ENCODE measurements around the gene THRB. TPM values are rescaled to one million over a fixed set of nuclear protein-coding genes. Genes with fewer than 3 reads are reported as not detected.

THRB gene
- total RNA-seq, 2 donors from 2014 or later, result 1.2 TPM; not detected in 1

DNA sequence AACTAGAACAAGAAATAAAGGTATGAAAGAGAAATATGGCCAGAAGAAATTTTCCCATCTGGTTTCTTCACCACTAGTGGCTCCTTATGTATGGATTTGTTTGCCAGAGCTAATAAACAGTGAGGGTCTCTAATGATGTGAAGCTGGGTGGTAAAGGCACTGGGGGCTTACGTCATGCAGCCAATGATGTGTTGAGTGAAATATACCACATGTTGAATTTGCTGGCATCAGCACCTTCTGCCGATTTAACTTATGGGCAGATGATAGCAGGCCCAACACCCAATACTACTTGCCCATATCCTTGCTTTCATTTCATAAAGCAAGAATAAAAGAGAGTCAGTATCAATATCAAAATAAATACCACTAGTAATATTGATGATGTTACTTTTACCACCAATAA is 133.0 kb downstream of the THRB start:
- no peak for ATAC-seq

DNA sequence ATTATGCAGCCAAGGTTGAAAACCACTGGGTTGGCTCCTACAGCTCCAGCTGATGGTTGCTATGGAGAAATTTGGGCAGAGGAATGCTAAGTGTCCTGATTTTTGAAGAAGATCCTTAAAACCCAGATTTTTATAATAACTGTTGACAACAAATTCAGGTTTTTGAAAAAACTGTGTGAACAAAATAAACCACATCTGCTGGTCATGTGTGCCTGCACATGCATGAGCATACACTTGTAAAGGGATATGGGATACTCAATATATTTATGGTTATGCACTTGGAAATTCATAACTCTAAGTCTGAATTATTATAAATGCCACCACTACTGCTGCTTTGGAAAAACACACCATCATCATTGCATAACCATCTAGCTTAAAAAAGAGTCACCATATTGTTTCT is 133.7 kb downstream of the THRB start:
- no peak overlapping the region for H3K27ac Mint-ChIP-seq
- no peaks in the 10 kb centered on the region for H3K27me3 Mint-ChIP-seq
- no peak for DNase-seq
- no peaks in the 10 kb centered on the region for H3K9me3 ChIP-seq (ENCODE audit: control insufficient read depth, low read length, poor library complexity, severe bottlenecking)
- H3K4me3 Mint-ChIP-seq, result no peak overlapping the region
- H3K4me1 Mint-ChIP-seq, result no peaks in the 10 kb centered on the region
- H3K36me3 Mint-ChIP-seq (ENCODE audit: low read depth), result no peaks in the 10 kb centered on the region
- ATAC-seq, result no peak

More for the DNA sequence above, 133.0 kb downstream of the THRB start:
- no peak for DNase-seq
- no peaks in the 10 kb centered on the region for H3K36me3 Mint-ChIP-seq (ENCODE audit: low read depth)
- H3K4me1 Mint-ChIP-seq, result no peaks in the 10 kb centered on the region
- no peaks in the 10 kb centered on the region for H3K9me3 ChIP-seq (ENCODE audit: control insufficient read depth, low read length, poor library complexity, severe bottlenecking)
- no peaks in the 10 kb centered on the region for H3K27me3 Mint-ChIP-seq
- no peak overlapping the region for H3K27ac Mint-ChIP-seq
- no peak overlapping the region for H3K4me3 Mint-ChIP-seq

DNA sequence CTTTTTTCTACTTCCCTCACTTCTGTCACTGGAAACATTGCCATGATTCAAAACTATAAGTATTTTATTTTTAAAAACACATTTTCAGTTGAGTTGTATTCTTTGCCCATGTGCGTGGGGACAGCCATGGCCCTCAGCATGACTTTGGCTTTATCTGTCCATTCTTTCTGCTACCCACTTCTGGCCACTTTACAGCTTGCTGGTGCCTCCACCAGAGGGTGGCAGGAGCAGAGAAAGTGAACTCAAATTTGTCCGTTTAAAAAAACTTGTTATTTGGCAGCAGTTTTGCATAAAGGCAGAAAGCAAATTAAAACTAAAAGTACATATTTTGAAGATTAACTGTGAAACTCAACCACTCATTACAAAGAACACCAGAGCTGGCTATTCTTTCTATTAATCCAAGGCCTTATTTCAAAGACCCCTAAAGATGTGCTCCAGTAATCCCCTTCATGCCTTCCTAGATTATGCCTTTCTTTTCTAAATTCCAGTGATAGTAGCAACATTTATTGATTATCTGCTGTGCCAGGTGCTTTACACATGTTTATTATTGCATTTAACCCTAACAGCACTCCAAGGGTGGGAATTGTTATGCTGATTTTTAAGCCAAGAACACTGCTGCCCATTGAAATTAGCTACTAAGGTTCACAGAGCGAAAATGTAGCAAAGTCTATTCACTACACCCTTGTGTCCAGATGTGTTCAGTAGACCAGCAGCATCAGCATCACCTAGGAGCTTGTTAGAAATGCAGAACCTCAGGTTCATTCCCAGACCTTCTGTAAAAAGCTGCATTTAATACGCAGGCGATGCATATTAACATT is 134.8 kb downstream of the THRB start:
- no peak overlapping the region for H3K4me3 Mint-ChIP-seq
- no peaks in the 10 kb centered on the region for H3K9me3 ChIP-seq (ENCODE audit: control insufficient read depth, low read length, poor library complexity, severe bottlenecking)
- DNase-seq (no peak), ATAC-seq (no peak)
- H3K27me3 Mint-ChIP-seq, result no peaks in the 10 kb centered on the region
- no peak overlapping the region for H3K27ac Mint-ChIP-seq
- H3K4me1 Mint-ChIP-seq, result no peaks in the 10 kb centered on the region
- no peaks in the 10 kb centered on the region for H3K36me3 Mint-ChIP-seq (ENCODE audit: low read depth)

DNA sequence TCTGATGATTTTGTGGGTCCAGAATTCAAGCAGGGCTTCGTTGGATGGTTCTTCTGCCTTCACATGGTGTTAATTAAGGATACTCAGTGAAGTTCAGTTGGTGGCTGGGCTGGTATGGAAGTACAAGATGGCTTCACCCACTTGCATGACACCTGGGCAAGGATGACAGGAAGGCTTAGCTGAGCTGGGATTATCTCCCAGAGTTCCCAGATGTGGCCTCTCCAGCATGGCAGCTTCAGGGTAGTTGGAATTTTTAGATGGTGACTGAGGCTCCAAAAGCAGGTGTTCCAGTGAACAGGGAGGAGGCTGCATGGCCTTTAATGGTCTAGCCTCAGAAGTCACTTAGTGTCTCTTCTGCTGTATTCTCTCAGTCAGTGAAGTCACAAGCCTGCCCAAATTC is 135.5 kb downstream of the THRB start:
- DNase-seq, result no peak
- no peak overlapping the region for H3K4me3 Mint-ChIP-seq

DNA sequence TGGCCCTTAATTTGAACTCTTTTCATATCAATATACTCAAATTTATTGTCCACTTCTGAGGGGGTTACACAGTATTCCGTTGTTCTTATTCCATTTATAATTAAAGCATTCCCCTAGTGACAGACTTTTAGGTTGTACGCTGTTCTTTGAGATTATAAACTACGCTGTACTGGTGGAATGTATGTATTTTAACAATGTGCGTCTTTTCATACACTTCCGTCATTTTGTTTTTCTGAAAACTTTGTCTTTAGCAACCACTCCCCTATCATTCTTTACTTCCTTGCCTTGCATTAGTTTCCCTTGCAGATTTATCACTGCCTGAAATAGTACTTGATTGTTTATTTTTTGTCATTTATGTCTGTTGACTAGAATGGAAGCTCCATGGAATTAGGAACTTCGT is 137.0 kb downstream of the THRB start:
- ATAC-seq, result no peak
- no peak overlapping the region for H3K4me3 Mint-ChIP-seq
- no peaks in the 10 kb centered on the region for H3K36me3 Mint-ChIP-seq (ENCODE audit: low read depth)
- H3K27ac Mint-ChIP-seq, result no peak overlapping the region
- no peak for DNase-seq
- no peaks in the 10 kb centered on the region for H3K4me1 Mint-ChIP-seq
- H3K9me3 ChIP-seq (ENCODE audit: control insufficient read depth, low read length, poor library complexity, severe bottlenecking), result no peaks in the 10 kb centered on the region
- no peaks in the 10 kb centered on the region for H3K27me3 Mint-ChIP-seq

More for the DNA sequence above, 135.5 kb downstream of the THRB start:
- no peak overlapping the region for H3K27ac Mint-ChIP-seq
- no peaks in the 10 kb centered on the region for H3K36me3 Mint-ChIP-seq (ENCODE audit: low read depth)
- no peaks in the 10 kb centered on the region for H3K9me3 ChIP-seq (ENCODE audit: control insufficient read depth, low read length, poor library complexity, severe bottlenecking)
- ATAC-seq, result no peak
- no peaks in the 10 kb centered on the region for H3K27me3 Mint-ChIP-seq
- no peaks in the 10 kb centered on the region for H3K4me1 Mint-ChIP-seq

DNA sequence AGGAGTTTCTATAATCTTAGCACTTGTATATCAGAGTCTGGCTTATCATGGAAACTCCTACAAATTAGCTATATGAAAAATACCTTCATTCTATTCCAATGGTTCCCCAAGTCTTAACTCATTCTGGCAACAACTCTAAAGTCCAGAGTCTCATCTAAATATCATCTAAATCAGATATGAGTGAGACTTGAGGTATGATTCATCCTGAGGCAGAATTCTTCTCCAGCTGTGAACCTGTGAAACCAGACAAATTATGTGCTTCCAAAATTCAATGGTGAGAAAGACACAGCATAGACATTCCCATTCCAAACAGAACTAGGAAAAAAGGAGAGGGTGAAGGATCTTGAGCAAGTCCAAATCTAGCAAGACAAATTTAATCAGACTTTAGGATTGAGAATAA is 138.8 kb downstream of the THRB start:
- H3K27ac Mint-ChIP-seq, result no peak overlapping the region
- H3K27me3 Mint-ChIP-seq, result no peaks in the 10 kb centered on the region
- DNase-seq, result no peak
- H3K36me3 Mint-ChIP-seq (ENCODE audit: low read depth), result no peaks in the 10 kb centered on the region
- no peak for ATAC-seq
- H3K9me3 ChIP-seq (ENCODE audit: control insufficient read depth, low read length, poor library complexity, severe bottlenecking), result no peaks in the 10 kb centered on the region
- no peaks in the 10 kb centered on the region for H3K4me1 Mint-ChIP-seq
- H3K4me3 Mint-ChIP-seq, result no peak overlapping the region

DNA sequence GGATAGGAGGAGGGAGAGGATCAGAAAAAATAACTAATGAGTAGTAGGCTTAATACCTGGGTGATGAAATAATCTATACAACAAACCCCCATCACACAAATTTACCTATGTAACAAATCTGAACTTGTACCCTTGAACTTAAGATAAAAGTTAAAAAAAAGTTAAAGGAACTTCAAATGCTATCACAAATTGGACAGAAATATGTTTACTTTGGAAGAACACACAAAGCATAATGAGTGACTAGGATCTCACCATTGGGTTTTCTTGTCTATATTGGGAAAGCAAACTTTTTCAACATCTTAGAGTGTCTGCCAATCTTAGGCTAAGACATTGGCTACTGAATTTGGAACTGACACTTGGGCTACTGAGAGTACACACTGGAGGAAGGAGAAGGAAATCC is 140.4 kb downstream of the THRB start:
- no peaks in the 10 kb centered on the region for H3K27me3 Mint-ChIP-seq
- ATAC-seq, result no peak
- H3K36me3 Mint-ChIP-seq (ENCODE audit: low read depth), result no peaks in the 10 kb centered on the region
- no peaks in the 10 kb centered on the region for H3K4me1 Mint-ChIP-seq
- DNase-seq, result no peak
- H3K4me3 Mint-ChIP-seq, result no peak overlapping the region
- H3K27ac Mint-ChIP-seq, result no peak overlapping the region
- H3K9me3 ChIP-seq (ENCODE audit: control insufficient read depth, low read length, poor library complexity, severe bottlenecking), result no peaks in the 10 kb centered on the region

DNA sequence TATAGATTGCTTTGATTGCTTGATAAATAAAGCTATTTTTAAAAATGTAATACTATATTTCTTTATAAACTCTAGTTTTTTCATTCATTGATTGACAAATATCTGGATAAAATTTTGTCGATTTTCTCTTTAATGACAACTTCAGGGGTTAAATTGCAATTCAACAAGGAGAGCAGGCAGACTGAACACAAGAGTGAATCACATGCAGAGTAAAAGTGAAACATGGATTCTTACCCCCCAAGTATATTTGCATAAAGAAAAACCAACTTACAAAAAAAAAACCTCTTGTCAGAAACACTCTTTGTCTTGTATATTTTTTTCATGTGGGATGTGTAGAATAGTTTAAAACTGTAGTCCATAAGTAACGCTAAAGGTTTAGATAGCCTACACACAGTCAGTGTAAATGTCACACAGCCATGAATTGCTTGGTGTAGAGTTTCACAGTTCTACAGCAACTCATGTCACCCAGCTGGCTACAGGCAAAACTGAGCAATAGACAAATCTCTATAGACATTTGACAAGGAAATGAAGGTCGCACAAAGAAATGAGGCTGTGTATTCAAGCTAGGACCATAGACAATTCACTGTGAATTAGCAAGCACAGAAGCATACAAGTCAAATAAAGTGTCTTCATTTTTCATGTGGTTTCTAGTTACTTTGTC is 141.6 kb downstream of the THRB start:
- ATAC-seq (no peak), DNase-seq (no peak)
- Mint-ChIP-seq H3K27ac (no peak overlapping the region), H3K4me1 (no peaks in the 10 kb centered on the region), H3K36me3 (ENCODE audit: low read depth) (no peaks in the 10 kb centered on the region), H3K4me3 (no peak overlapping the region), H3K27me3 (no peaks in the 10 kb centered on the region)
- no peaks in the 10 kb centered on the region for H3K9me3 ChIP-seq (ENCODE audit: control insufficient read depth, low read length, poor library complexity, severe bottlenecking)

DNA sequence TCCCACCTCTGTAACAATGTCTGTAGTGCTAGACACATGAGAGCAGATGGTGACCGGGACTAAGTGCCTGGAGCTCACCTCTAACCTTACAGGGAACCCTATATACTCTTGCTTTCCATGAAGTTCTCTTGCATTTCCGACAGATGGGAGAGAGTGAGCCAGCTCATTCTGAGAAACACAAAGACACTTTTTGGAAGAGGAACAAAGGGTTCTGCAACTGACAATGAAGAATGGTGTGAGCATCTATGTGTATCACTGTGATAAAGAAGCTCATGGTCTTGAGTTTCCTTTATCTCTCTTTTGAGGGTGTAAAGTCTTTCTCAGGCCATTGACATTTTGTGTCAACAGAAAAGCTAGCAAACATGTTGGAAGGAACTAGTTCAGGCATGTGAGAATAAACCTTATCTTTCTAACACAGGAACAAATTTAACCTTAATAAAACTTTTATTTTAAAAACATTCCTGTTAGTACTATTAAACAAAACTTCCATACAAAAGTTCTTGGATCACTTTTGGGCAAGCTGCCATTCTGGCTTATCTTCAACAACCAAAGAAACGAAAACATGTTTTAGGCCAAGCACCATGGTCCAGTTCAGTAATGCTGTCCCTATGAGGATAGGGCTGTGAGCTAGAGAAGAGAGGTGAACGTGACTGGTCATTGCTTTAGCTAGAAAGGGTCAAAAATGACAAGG is 142.7 kb downstream of the THRB start:
- no peak for DNase-seq
- no peaks in the 10 kb centered on the region for H3K9me3 ChIP-seq (ENCODE audit: control insufficient read depth, low read length, poor library complexity, severe bottlenecking)
- H3K4me1 Mint-ChIP-seq, result no peaks in the 10 kb centered on the region
- H3K27me3 Mint-ChIP-seq, result no peaks in the 10 kb centered on the region
- no peaks in the 10 kb centered on the region for H3K36me3 Mint-ChIP-seq (ENCODE audit: low read depth)
- H3K27ac Mint-ChIP-seq, result no peak overlapping the region
- ATAC-seq, result no peak
- H3K4me3 Mint-ChIP-seq, result no peak overlapping the region

DNA sequence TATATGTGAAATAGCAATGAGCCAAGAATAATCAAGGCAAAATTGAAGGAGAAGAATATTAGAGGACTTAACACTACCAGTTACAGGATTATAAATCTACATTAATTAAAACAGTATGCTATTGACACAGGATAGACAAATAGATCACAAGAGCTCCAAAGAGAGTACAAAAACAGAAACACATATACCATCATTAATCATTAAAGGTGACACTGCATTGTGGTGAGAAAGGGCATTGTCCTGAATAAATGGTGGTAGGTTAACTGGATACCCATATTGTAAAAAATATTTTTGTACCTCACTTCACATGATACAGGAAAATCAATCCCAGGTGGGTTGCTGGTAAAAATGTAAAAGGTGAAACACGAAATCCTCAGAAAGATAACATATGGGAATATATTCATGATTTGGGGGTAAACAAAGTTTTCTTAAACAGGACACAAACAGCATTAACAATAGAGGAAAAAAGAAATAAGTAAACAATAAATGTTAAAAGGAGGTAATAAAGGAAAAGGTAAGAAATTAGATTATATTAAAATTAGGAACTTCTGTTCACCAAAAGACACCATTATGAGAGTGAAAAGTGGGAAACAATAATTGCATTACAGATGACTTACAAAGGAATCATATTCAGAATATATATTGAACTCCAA is 145.2 kb downstream of the THRB start:
- H3K27me3 Mint-ChIP-seq, result peaks cover 5% of the 10 kb centered on the region
- no peaks in the 10 kb centered on the region for H3K4me1 Mint-ChIP-seq
- no peaks in the 10 kb centered on the region for H3K9me3 ChIP-seq (ENCODE audit: control insufficient read depth, low read length, poor library complexity, severe bottlenecking)
- ATAC-seq (no peak), DNase-seq (no peak)
- H3K36me3 Mint-ChIP-seq (ENCODE audit: low read depth), result no peaks in the 10 kb centered on the region
- no peak overlapping the region for H3K4me3 Mint-ChIP-seq
- H3K27ac Mint-ChIP-seq, result no peak overlapping the region

DNA sequence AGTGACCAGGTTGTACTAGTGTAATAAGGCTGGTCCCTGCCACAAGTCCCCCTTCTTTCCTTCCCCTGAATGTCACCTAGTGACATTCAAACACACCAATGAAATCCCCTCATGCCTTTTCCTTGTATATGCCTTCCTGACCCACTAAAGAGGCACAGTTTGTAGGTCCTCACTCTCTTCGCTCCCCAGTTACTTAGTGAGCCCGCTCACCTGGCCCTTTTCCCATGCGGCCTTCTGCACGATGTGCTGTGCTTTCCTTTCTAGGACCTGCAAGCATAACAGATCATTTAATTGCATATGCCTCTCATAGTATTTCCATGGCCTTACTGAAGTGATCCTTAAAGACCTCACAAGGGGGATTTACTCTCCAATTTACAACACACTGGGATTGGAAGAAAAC is 146.3 kb downstream of the THRB start:
- Mint-ChIP-seq H3K4me3 (no peak overlapping the region), H3K4me1 (no peaks in the 10 kb centered on the region), H3K27ac (no peak overlapping the region), H3K36me3 (ENCODE audit: low read depth) (no peaks in the 10 kb centered on the region), H3K27me3 (peaks cover 5% of the 10 kb centered on the region)
- H3K9me3 ChIP-seq (ENCODE audit: control insufficient read depth, low read length, poor library complexity, severe bottlenecking), result no peaks in the 10 kb centered on the region
- DNase-seq, result no peak
- ATAC-seq, result no peak

DNA sequence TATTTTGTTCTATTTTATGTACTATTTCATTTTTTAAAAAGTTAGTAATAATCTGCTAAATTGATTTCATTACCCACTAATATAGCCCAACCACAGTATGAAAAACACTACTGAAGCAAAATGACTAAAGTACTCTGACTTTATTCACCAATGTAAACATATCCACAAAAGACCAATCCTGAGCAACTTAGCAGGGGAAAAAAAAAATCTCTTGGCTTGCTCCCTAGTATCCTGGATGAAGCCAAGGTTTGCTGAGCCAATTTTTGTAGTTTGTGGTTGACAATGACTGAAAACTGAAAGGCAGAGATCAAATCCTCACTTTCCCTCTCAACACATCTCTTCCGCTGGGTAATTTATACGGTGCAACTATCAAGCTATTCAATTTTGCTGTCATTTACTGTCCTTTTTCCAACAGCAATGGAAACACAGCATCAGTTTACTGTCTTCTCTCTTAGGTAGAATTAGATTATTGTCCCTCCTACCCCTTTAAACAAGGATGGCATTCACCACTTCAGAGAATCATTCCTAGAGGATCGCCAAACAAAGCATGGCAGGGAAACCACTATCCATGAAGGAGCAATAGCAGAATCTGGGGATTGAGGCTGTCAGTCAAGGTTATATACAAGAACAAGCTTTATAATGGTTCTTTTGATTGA is 149.7 kb downstream of the THRB start:
- H3K4me3 Mint-ChIP-seq, result no peak overlapping the region
- DNase-seq (no peak), ATAC-seq (no peak)
- H3K27me3 Mint-ChIP-seq, result peaks cover 5% of the 10 kb centered on the region
- no peak overlapping the region for H3K27ac Mint-ChIP-seq
- no peaks in the 10 kb centered on the region for H3K36me3 Mint-ChIP-seq (ENCODE audit: low read depth)
- no peaks in the 10 kb centered on the region for H3K9me3 ChIP-seq (ENCODE audit: control insufficient read depth, low read length, poor library complexity, severe bottlenecking)
- H3K4me1 Mint-ChIP-seq, result no peaks in the 10 kb centered on the region

All from T-helper 17 cell (primary cell).